Measurements from ENCODE around the gene FMNL1. TPM values are rescaled to one million over a fixed set of nuclear protein-coding genes. Genes with fewer than 3 reads are reported as not detected.
A peak's percentile ranks its signal among the peaks of the same experiment; 100 is the strongest.

FMNL1 gene
- total RNA-seq, 1 donor from 2014 or later = 3.3 TPM

- Mint-ChIP-seq H3K27ac (no peak overlapping the region), H3K9me3 (ENCODE audit: low read depth) (no peaks in the 10 kb centered on the region), H3K36me3 (ENCODE audit: insufficient read depth) (no peaks in the 10 kb centered on the region), H3K27me3 (peaks cover 67% of the 10 kb centered on the region), H3K4me1 (ENCODE audit: low read depth) (no peaks in the 10 kb centered on the region), H3K4me3 (ENCODE audit: low read depth) (no peak overlapping the region)
- no peak for DNase-seq (ENCODE audit: low spot score, unreplicated experiment)
- peak; percentile 60 for TF ChIP-seq CTCF (IDR thresholded peaks at IDR 0.05; ENCODE audit: unreplicated experiment)
Measured at GRCh38 chr17:45234641-45235415, 13.1 kb downstream of the FMNL1 start.

- H3K27ac Mint-ChIP-seq = no peak overlapping the region
Measured at GRCh38 chr17:45235416-45236281, 14.0 kb downstream of the FMNL1 start.

GRCh38 chr17:45236282-45236606, 14.6 kb downstream of the FMNL1 start:
- H3K27me3 Mint-ChIP-seq = peaks cover 71% of the 10 kb centered on the region
- no peaks in the 10 kb centered on the region for H3K9me3 Mint-ChIP-seq (ENCODE audit: low read depth)
- no peak for DNase-seq (ENCODE audit: low spot score, unreplicated experiment)
- H3K4me1 Mint-ChIP-seq (ENCODE audit: low read depth) = peaks cover 4% of the 10 kb centered on the region
- H3K27ac Mint-ChIP-seq = no peak overlapping the region
- TF ChIP-seq CTCF (IDR thresholded peaks at IDR 0.05; ENCODE audit: unreplicated experiment) = no peak
- H3K36me3 Mint-ChIP-seq (ENCODE audit: insufficient read depth) = no peaks in the 10 kb centered on the region
- no peak overlapping the region for H3K4me3 Mint-ChIP-seq (ENCODE audit: low read depth)

More at GRCh38 chr17:45235416-45236281, 14.0 kb downstream of the FMNL1 start:
- Mint-ChIP-seq H3K4me1 (ENCODE audit: low read depth) (no peaks in the 10 kb centered on the region), H3K9me3 (ENCODE audit: low read depth) (no peaks in the 10 kb centered on the region), H3K4me3 (ENCODE audit: low read depth) (no peak overlapping the region), H3K36me3 (ENCODE audit: insufficient read depth) (no peaks in the 10 kb centered on the region), H3K27me3 (peaks cover 66% of the 10 kb centered on the region)
- DNase-seq (ENCODE audit: low spot score, unreplicated experiment) = peak; percentile 56
- TF ChIP-seq CTCF (IDR thresholded peaks at IDR 0.05; ENCODE audit: unreplicated experiment) = peak; percentile 83

GRCh38 chr17:45237686-45238085, 16.0 kb downstream of the FMNL1 start:
- peaks cover 4% of the 10 kb centered on the region for H3K4me1 Mint-ChIP-seq (ENCODE audit: low read depth)

More at GRCh38 chr17:45237686-45238085, 16.0 kb downstream of the FMNL1 start:
- H3K9me3 Mint-ChIP-seq (ENCODE audit: low read depth) = no peaks in the 10 kb centered on the region
- no peak for TF ChIP-seq CTCF (IDR thresholded peaks at IDR 0.05; ENCODE audit: unreplicated experiment)
- DNase-seq (ENCODE audit: low spot score, unreplicated experiment) = no peak
- no peak overlapping the region for H3K4me3 Mint-ChIP-seq (ENCODE audit: low read depth)
- H3K27ac Mint-ChIP-seq = no peak overlapping the region
- H3K36me3 Mint-ChIP-seq (ENCODE audit: insufficient read depth) = no peaks in the 10 kb centered on the region
- H3K27me3 Mint-ChIP-seq = peaks cover 63% of the 10 kb centered on the region

Measured in progenitor cell of endocrine pancreas (in vitro differentiated cells).